H7 (cell line): ENCODE results near the gene EFR3B. TPM values are rescaled to one million over a fixed set of nuclear protein-coding genes. Genes with fewer than 3 reads are reported as not detected.

ENCODE experiments used
- DNase-seq: peaks from one replicate; pipeline ENCODE4 v3.0.0; 2012
- H3K27me3 ChIP-seq: 2 replicates; pipeline ENCODE4 v1.6.0; 2011; ENCODE audit warnings: mild to moderate bottlenecking, low read length; ENCODE audit not compliant: control insufficient read depth, insufficient read depth
- H3K36me3 ChIP-seq: replicated peaks from 2 replicates; pipeline ENCODE4 v1.5.1; 2011; ENCODE audit warnings: low read length; ENCODE audit not compliant: control insufficient read depth, insufficient read depth
- H3K4me3 ChIP-seq: 2 replicates; pipeline ENCODE4 v1.5.1; 2011; ENCODE audit warnings: low read depth, mild to moderate bottlenecking, control low read depth, low read length, moderate library complexity; ENCODE audit not compliant: insufficient read depth
- total RNA-seq: library from RNA; depleted of rRNA; stranded (reverse); fragments of >200 nt; shearing (Covaris generic); gene quantifications from 2 replicates; pipeline ENCODE4 v1.2.3, GENCODE V29; 2014

The EFR3B gene
- total RNA-seq, 1 experiment from 2014 or later, result 3.3 TPM

GRCh38 chr2:25174192-25174861 lies 132.5 kb downstream of the EFR3B start:
- Histone ChIP-seq H3K27me3 (peaks cover 8% of the 10 kb centered on the region), H3K36me3 (no peaks in the 10 kb centered on the region), H3K4me3 (no peak overlapping the region)
- no peak for DNase-seq

- Histone ChIP-seq H3K4me3 (no peak overlapping the region), H3K27me3 (no peaks in the 10 kb centered on the region; the same call in 1 of the 2 replicates), H3K36me3 (no peaks in the 10 kb centered on the region)
- DNase-seq, result no peak
Measured at GRCh38 chr2:25176138-25176537, 134.3 kb downstream of the EFR3B start.

GRCh38 chr2:25176541-25177181 lies 134.8 kb downstream of the EFR3B start:
- no peaks in the 10 kb centered on the region; the same call in 1 of the 2 replicates for H3K27me3 ChIP-seq
- DNase-seq, result no peak
- H3K4me3 ChIP-seq, result no peak overlapping the region
- H3K36me3 ChIP-seq, result no peaks in the 10 kb centered on the region

- H3K27me3 ChIP-seq, result no peaks in the 10 kb centered on the region; the same call in 1 of the 2 replicates
- no peaks in the 10 kb centered on the region for H3K36me3 ChIP-seq
- no peak overlapping the region for H3K4me3 ChIP-seq
- DNase-seq, result no peak
Measured at GRCh38 chr2:25177211-25177611, 135.3 kb downstream of the EFR3B start.

- Histone ChIP-seq H3K4me3 (no peak overlapping the region), H3K27me3 (no peaks in the 10 kb centered on the region; the same call in 1 of the 2 replicates), H3K36me3 (no peaks in the 10 kb centered on the region)
- DNase-seq, result peak; percentile 39
Measured at GRCh38 chr2:25178976-25179375, 137.1 kb downstream of the EFR3B start.

- H3K4me3 ChIP-seq, result no peak overlapping the region
- no peaks in the 10 kb centered on the region for H3K36me3 ChIP-seq
- DNase-seq, result no peak
- no peaks in the 10 kb centered on the region for H3K27me3 ChIP-seq
Measured at GRCh38 chr2:25184254-25184653, 142.4 kb downstream of the EFR3B start.

- Histone ChIP-seq H3K27me3 (no peaks in the 10 kb centered on the region), H3K4me3 (no peak overlapping the region), H3K36me3 (no peaks in the 10 kb centered on the region)
- DNase-seq, result no peak
Measured at GRCh38 chr2:25187729-25188350, 146.0 kb downstream of the EFR3B start.

GRCh38 chr2:25188405-25188804 lies 146.5 kb downstream of the EFR3B start:
- no peaks in the 10 kb centered on the region for H3K36me3 ChIP-seq
- no peaks in the 10 kb centered on the region for H3K27me3 ChIP-seq
- DNase-seq, result no peak
- no peak overlapping the region for H3K4me3 ChIP-seq

GRCh38 chr2:25190536-25190935 lies 148.7 kb downstream of the EFR3B start:
- no peaks in the 10 kb centered on the region for H3K36me3 ChIP-seq
- no peaks in the 10 kb centered on the region for H3K27me3 ChIP-seq
- DNase-seq, result no peak
- H3K4me3 ChIP-seq, result no peak overlapping the region

- no peaks in the 10 kb centered on the region for H3K27me3 ChIP-seq
- DNase-seq, result no peak
- no peak overlapping the region for H3K4me3 ChIP-seq
- H3K36me3 ChIP-seq, result no peaks in the 10 kb centered on the region
Measured at GRCh38 chr2:25194576-25195122, 152.8 kb downstream of the EFR3B start.

GRCh38 chr2:25197336-25198208 lies 155.7 kb downstream of the EFR3B start:
- no peak for DNase-seq
- H3K27me3 ChIP-seq, result no peaks in the 10 kb centered on the region

GRCh38 chr2:25198209-25198525 lies 156.3 kb downstream of the EFR3B start:
- no peak for DNase-seq
- Histone ChIP-seq H3K27me3 (no peaks in the 10 kb centered on the region), H3K4me3 (no peak overlapping the region), H3K36me3 (no peaks in the 10 kb centered on the region)

More at GRCh38 chr2:25197336-25198208, 155.7 kb downstream of the EFR3B start:
- Histone ChIP-seq H3K4me3 (no peak overlapping the region), H3K36me3 (no peaks in the 10 kb centered on the region)

GRCh38 chr2:25198576-25198975 lies 156.7 kb downstream of the EFR3B start:
- no peak for DNase-seq
- no peaks in the 10 kb centered on the region for H3K36me3 ChIP-seq
- no peak overlapping the region for H3K4me3 ChIP-seq
- no peaks in the 10 kb centered on the region for H3K27me3 ChIP-seq

- Histone ChIP-seq H3K27me3 (no peaks in the 10 kb centered on the region), H3K36me3 (no peaks in the 10 kb centered on the region), H3K4me3 (no peak overlapping the region)
- DNase-seq, result no peak
Measured at GRCh38 chr2:25201265-25201664, 159.4 kb downstream of the EFR3B start.
